ENCODE measurements around the gene BCAS3.
A peak's percentile ranks its signal among the peaks of the same experiment; 100 is the strongest.
"Not testable (repeated sequence)": the region's sequence is repeated elsewhere in the genome, so short reads cannot be mapped to it uniquely, and the experiment has no call there.

BCAS3 gene

DNA sequence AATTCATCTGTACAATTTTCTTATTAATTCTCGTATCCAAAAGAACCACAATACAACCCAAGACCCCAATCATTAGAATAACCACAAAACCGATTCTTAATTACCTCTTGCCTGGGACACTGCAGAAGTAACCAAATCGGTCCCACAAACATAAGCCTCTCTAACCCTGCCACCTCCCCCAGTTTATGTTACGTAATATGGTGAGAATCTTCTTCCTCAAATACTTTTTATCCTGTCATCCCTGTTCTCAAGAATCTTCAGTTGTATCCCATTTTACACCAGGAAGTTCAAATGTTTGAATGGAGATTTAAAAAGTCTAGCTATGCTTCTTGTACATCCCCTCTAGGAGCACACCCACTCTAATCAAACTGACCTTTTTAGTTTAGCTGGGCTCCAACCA lies 452.7 kb downstream of the BCAS3 start:
- no peak for DNase-seq (ENCODE audit: low read depth)

DNA sequence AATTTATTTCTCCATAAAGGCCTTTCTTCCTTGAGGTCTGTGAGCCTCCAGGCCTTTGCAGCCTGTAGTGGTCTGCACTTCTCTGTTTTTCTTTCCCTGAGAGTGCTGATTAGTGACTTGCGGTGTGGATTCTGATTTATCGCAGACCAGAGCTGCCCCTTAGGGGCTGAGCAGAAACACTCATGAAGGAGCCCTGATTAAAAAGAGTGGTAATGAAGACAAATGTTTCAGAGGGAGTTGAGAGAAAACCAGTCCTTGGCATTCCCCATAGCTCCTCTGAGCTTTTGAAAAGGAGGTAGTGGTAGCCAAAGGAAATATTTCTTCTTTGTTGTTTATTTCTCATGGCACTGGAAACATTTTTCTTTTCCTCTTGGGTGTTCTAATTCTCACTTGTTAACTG lies 453.9 kb downstream of the BCAS3 start:
- no peak for DNase-seq (ENCODE audit: low read depth)

GRCh38 chr17:61132524-61132923 lies 454.9 kb downstream of the BCAS3 start:
- no peak for DNase-seq (ENCODE audit: low read depth)

DNA sequence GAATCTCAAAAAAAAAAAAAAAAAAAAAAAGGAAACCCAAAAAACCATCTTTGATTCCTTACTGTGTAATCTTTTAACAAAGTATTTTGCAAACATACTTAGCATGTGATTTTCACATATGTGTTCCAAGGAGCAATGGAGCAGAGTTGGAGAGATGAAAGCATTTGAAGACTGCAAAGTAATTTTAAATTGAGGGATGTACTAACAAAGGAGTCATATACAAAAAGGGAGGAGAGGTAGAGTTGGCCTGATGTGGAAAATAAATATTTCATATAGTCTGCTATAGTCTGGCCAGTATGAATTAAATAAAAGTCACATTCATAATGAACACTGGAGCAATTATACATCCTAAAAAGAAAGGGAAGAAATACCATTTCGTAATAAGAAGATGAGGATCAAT lies 456.2 kb downstream of the BCAS3 start:
- no peak for DNase-seq (ENCODE audit: low read depth)

GRCh38 chr17:61134551-61135235 lies 457.0 kb downstream of the BCAS3 start:
- no peak for DNase-seq (ENCODE audit: low read depth)

DNA sequence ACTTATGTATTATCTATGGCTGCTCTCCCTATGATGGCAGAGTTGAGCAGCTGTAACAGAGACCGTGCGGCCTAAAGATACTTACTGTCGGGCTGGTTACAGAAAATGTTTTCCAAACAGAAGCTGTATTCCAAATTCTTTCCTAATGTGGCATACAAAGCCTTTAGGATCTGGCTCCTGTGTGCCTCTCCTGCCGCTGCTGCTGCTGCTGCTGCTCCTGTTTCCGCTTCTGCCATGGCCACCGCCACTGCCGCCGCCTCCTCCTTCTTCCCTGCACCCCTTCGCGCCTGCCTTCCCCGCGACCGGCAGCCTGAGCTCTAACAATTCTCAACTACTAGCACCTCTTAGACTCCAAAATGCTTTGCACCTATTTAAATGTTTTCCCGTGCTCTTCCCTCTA lies 458.1 kb downstream of the BCAS3 start:
- no peak for DNase-seq (ENCODE audit: low read depth)

DNA sequence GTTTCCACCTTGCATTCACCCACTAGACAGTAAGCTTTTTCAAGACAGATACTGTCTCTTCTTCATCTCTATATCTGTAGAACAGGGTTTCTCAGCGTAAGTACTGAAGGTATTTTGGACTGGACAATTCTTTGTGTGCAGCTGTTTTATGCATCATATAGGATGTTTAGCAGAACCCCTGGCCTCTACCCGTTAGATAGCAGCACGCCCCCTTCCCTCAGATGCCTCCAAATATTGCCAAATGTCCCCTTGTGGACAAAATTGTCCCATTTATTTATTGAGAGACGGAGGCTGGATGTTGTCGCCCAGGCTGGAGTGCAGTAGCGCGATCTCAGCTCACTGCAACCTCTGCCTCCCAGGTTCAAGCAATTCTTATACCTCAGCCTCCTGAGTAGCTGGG lies 458.6 kb downstream of the BCAS3 start:
- no peak for DNase-seq (ENCODE audit: low read depth)

DNA sequence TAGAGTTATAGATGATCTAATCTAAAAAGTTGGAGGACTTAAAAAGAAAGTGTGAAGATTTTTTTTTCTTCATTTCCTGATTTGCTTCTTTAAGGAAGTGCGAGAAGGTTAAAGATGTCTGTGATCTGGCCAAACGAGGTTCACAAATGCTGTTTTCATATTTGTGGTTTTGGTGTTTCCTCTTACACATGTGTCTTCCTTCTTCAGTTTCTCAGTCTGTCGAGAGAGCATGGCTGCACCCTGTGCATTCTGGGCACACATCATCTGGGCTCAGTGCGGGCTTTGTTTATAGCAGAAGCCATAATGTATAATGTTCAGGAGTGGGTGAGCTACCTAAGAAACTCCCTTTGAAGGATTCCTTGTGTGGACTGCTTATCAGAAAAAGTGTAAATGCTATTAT lies 461.6 kb downstream of the BCAS3 start:
- DNase-seq (ENCODE audit: low read depth), result peak; percentile 47

DNA sequence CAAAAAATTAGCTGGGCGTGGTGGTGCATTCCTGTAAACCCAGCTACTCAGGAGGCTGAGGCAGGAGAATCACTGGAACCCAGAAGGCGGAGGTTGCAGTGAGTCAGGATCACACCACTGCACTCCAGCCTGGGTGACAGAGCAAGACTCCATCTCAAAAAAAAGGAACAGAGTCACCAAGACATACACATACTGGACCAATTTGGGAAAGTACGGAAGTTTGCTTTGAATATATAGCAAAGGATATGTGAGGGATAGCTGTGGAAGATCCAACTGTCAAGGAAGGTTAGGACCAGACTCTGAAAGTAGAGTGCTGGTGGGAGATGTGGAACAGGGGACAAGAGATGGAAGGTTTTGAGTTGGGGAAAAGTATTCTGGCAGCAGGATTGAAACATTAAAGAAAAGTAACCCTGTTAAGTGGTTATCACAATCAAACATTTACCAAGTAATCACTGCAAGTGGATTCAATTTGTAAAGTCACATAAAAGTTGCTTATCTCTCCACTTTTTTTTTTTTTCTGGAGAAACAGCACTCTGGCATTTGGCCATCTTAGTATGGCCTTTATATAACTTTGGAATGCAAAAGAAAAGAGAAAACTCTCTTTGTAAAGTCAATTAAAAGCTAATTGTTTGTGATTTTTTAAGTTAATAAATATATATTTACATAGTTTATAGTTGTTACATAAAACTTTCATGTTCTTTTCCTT lies 462.6 kb downstream of the BCAS3 start:
- DNase-seq (ENCODE audit: low read depth), result no peak

GRCh38 chr17:61143026-61143425 lies 465.4 kb downstream of the BCAS3 start:
- no peak for DNase-seq (ENCODE audit: low read depth)

DNA sequence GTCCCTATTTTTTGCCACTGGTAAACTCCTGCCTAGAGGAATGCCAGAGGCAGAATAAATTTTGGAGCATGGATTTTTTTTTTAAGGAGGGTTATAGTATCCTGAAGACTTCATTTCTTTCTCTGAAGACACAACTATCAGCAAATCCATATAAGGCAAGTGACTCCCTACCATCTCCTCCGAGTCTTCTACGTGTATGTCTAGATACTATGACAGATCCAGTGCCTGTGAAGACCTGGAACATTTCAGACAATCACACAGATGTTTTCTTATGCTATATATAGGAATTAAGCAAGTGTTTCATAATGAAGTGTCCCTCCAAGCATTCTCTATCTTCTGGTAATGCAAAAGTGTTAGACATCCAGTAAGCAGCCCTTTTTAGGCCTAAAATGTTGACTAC lies 466.5 kb downstream of the BCAS3 start:
- no peak for DNase-seq (ENCODE audit: low read depth)

DNA sequence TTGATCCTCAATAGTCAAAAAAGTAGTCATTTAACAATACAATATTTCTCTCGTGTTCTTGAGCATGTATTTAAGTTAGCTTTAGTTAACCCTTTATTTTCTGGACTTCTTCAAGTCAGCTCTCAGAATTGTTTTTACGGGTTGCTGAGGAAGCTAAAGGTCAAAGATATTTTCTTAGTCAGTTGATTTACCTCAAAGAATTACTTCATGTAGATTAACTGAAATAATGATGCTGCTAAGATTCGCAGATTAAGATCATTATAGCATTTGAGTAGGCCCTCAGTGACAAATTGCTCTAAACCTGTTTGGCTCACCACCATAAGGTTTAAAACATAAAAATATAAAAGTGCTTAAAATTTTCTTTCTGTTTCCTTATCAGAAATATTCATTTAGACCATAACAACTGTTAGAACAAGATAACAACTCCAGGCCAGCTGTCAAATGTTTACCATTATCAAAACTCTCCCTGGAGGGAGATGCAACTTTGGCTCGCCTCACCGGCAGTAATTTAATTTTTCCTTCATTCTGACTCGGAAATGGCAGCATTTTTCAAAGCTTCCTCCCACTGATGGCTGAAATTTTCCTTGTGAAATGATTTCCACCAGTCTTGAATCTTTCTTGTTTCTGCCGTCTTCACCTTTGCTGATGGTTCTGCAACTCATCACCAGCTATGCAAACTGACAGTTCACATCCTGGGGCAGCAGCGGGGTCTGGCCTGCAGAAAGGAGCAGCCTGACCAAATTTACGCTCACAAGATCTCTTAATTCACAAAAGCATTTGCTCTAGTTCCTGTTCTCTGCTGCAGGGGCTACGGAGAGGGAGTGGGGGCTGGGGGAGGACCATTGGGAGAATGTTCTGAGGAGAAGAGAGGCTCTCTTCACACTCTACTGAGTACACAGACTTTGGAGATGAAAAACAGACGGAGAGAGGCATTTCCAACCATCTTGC lies 467.2 kb downstream of the BCAS3 start:
- DNase-seq (ENCODE audit: low read depth), result no peak

- not testable (repeated sequence) for DNase-seq (ENCODE audit: low read depth)
These were observed 469.2 kb downstream of the BCAS3 start for GRCh38 chr17:61146833-61147232.

GRCh38 chr17:61149106-61149825 lies 471.6 kb downstream of the BCAS3 start:
- DNase-seq (ENCODE audit: low read depth), result no peak

- no peak for DNase-seq (ENCODE audit: low read depth)
These were observed 472.3 kb downstream of the BCAS3 start for GRCh38 chr17:61149862-61150362.

DNA sequence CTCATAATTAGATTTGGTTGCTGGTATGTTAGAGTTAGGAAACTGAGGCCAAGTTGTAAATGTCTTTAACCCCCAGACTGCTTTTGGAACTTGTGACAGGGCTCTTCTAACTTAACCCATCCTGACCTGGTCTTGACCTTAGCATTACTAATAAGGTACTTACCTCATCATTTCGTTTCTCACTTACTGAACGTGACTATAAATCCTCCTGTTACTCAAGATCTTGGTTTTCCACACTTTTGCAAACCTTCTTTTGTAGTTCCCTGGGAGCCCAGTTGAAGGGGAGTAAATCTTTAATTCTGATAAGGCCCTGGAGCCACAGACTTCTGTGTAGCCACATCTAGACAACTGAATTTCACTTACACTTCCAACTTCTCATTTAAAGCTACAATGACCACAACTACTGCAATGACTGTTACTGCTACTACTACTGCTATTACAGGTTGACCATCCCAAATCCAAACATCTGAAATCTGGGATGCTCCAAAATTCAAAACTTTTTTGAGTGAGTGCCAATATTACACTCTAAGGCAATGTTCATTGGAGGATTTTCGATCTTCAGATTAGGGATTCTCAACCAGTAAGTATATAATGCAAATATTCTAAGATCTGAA lies 473.1 kb downstream of the BCAS3 start:
- DNase-seq (ENCODE audit: low read depth), result no peak

DNA sequence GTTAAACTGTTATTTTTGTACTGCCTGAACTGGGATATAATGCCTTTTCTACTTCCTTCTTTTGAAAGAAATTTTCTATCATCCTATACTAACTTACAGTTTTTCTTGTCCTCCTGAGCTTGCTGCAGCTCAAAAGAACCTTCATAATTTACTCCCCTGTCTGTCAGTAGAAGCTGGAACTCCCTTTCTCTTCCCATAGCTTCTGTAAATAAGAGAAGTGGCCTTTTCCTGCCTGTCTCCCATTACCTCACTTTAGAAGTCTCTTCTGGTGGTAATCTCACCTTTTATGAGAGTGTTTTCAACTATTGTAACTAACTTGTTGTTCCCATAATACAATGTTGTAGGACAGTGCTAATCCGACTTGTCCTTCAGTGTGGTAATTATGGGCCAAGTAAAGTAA lies 475.2 kb downstream of the BCAS3 start:
- no peak for DNase-seq (ENCODE audit: low read depth)

- no peak for DNase-seq (ENCODE audit: low read depth)
These were observed 478.1 kb downstream of the BCAS3 start for GRCh38 chr17:61155590-61156237.

DNA sequence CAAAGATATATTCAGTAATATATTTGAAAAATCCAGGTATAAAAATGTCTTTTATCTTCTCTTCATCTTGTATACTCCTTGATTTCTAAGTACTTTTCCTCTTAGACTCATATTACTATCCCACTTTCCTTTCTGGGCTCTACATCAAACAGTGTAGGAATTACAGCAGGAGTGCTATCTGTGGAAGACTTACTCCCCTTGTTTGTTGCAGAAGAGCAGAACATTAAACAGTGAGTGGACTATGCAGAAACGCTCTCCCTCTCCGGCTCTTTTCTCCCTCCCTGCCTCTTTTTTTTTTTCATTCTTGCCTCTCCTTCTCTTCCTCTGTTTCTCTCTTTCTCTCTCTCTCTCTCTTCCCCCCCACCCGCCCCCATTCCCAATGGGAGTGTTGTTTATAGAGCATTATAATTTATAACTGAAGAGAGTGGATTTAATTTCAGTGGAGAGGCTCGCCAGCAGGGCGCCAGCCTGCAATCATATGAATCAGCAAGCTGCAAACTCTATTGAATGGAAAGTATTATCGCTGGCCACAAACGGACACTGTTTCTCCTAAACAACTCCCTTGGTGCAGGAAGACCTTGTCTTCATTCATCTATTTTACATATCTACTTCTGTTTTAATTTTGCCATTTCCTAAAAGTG lies 479.7 kb downstream of the BCAS3 start:
- no peak for DNase-seq (ENCODE audit: low read depth)

DNA sequence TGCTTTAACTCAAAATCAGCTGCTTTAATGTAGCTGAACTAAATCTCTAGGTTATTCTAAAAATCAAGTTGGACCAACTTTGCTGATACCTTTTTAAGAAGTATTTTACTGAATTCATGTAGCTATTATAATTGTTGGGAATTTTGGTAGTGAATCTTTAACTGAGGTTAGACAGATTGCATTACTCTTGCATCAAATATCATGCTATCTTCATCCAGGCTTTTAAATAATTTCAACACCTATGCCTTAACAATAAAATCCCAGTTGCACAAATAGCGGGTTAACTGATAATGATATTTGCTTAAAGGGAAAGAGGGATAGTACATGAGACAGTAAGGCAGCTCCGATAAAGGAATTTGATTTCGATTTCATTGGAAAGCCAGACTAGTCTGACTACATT lies 480.7 kb downstream of the BCAS3 start:
- DNase-seq (ENCODE audit: low read depth), result no peak
